ENCODE data around the gene EPHA2. TPM values are rescaled to one million over a fixed set of nuclear protein-coding genes. Genes with fewer than 3 reads are reported as not detected.

The EPHA2 gene
- total and polyA plus RNA-seq, 8 donors, result 4.6 to 200 (median 23.4) TPM

GRCh38 chr1:16076031-16076864 is 79.6 kb downstream of the EPHA2 start:
- WGBS, 5 donors, result 78 to 84% (median 82%) methylated on average over 9 to 14 of the region's 14 CpGs

GRCh38 chr1:16075337-16076030 is 80.4 kb downstream of the EPHA2 start:
- no peak overlapping the region for H3K27ac ChIP-seq
- no peak overlapping the region for H3K4me3 ChIP-seq
- TF ChIP-seq POLR2A (IDR thresholded peaks at IDR 0.05), result no peak
- no peak for TF ChIP-seq EP300 (IDR thresholded peaks at IDR 0.05)
- TF ChIP-seq CTCF (IDR thresholded peaks at IDR 0.05), result no peak
- no peak for TF ChIP-seq POLR2AphosphoS5 (IDR thresholded peaks at IDR 0.05)
- peak; percentile 75 to 80 for DNase-seq
- H3K27me3 ChIP-seq, result peaks cover 0 to 27% (median 8%) of the 10 kb centered on the region in 3 donors
- intact Hi-C loops (cut with DNase I; ENCODE audit: low total_unique reads), result loop anchor here (5.0 kb wide), 1 partner anchor 282 kb away; no protein-coding TSS in a partner anchor
- H3K9me3 ChIP-seq, result no peaks in the 10 kb centered on the region
- WGBS, 5 donors, result 45 to 59% (median 50%) methylated on average over 11 of the region's 11 CpGs
- H3K36me3 ChIP-seq, result no peaks in the 10 kb centered on the region
- H3K4me1 ChIP-seq, result peaks cover 22 to 41% (median 34%) of the 10 kb centered on the region in 4 donors

More at GRCh38 chr1:16076031-16076864, 79.6 kb downstream of the EPHA2 start:
- TF ChIP-seq POLR2A (IDR thresholded peaks at IDR 0.05), result no peak
- TF ChIP-seq EP300 (IDR thresholded peaks at IDR 0.05), result no peak
- TF ChIP-seq POLR2AphosphoS5 (IDR thresholded peaks at IDR 0.05), result no peak
- no peak for TF ChIP-seq CTCF (IDR thresholded peaks at IDR 0.05)
- no peaks in the 10 kb centered on the region for H3K9me3 ChIP-seq
- peaks cover 22 to 41% (median 34%) of the 10 kb centered on the region in 4 donors for H3K4me1 ChIP-seq
- H3K4me3 ChIP-seq, result no peak overlapping the region
- intact Hi-C loops (cut with DNase I; ENCODE audit: low total_unique reads), result loop anchor here (5.0 kb wide), 1 partner anchor 281 kb away; no protein-coding TSS in a partner anchor
- H3K27ac ChIP-seq, result no peak overlapping the region
- no peak for DNase-seq
- H3K27me3 ChIP-seq, result peaks cover 0 to 27% (median 8%) of the 10 kb centered on the region in 3 donors
- no peaks in the 10 kb centered on the region for H3K36me3 ChIP-seq

Other genes starting within 250 kb of the EPHA2 start
- 100 to 1,000 TPM in 1 of 5 donors, 10 to 100 TPM in 4; 13.0 to 136 (median 65.9) TPM for gene ZBTB17, start 180.0 kb downstream of the EPHA2 start, total RNA-seq
- gene ZBTB17, start 180.0 kb downstream of the EPHA2 start, polyA plus RNA-seq, result 10 to 100 TPM; 40.7 to 46.3 (median 44.2) TPM
- gene SRARP, start 151.8 kb downstream of the EPHA2 start, total RNA-seq, result not detected
- gene SRARP, start 151.8 kb downstream of the EPHA2 start, polyA plus RNA-seq, result under 1 TPM in 1 of 3 donors, not detected in 2; 0.75 TPM
- 10 to 100 TPM in 4 of 5 donors, 1 to 10 TPM in 1; 9.9 to 83.5 (median 32.1) TPM for gene HSPB7, start 138.0 kb downstream of the EPHA2 start, total RNA-seq
- 10 to 100 TPM; 11.8 to 32.0 (median 14.2) TPM for gene HSPB7, start 138.0 kb downstream of the EPHA2 start, polyA plus RNA-seq
- 10 to 100 TPM in 1 of 5 donors, 1 to 10 TPM in 1, under 1 TPM in 1, not detected in 2; 0.55 to 16.1 (median 5.1) TPM for gene CLCNKA, start 134.0 kb downstream of the EPHA2 start, total RNA-seq
- gene CLCNKA, start 134.0 kb downstream of the EPHA2 start, polyA plus RNA-seq, result 1 to 10 TPM; 2.7 to 6.0 (median 3.9) TPM
- under 1 TPM in 1 of 5 donors, not detected in 4; 0.92 TPM for gene CLCNKB, start 112.3 kb downstream of the EPHA2 start, total RNA-seq
- gene CLCNKB, start 112.3 kb downstream of the EPHA2 start, polyA plus RNA-seq, result under 1 TPM; 0.19 to 0.60 (median 0.31) TPM
- not detected for gene FAM131C, start 82.4 kb downstream of the EPHA2 start, total RNA-seq
- under 1 TPM in 2 of 3 donors, not detected in 1; 0.35 to 0.37 TPM for gene FAM131C, start 82.4 kb downstream of the EPHA2 start, polyA plus RNA-seq
- 10 to 100 TPM in 2 of 5 donors, 1 to 10 TPM in 3; 3.5 to 17.4 (median 8.1) TPM for gene ARHGEF19, start 56.6 kb upstream of the EPHA2 start, total RNA-seq
- 10 to 100 TPM in 1 of 3 donors, 1 to 10 TPM in 2; 9.5 to 20.1 (median 9.5) TPM for gene ARHGEF19, start 56.6 kb upstream of the EPHA2 start, polyA plus RNA-seq
- gene CPLANE2, start 81.1 kb upstream of the EPHA2 start, total RNA-seq, result 10 to 100 TPM in 1 of 5 donors, 1 to 10 TPM in 2, under 1 TPM in 1, not detected in 1; 0.45 to 18.8 (median 2.7) TPM
- 1 to 10 TPM; 1.8 to 3.4 (median 2.3) TPM for gene CPLANE2, start 81.1 kb upstream of the EPHA2 start, polyA plus RNA-seq
- gene FBXO42, start 196.4 kb upstream of the EPHA2 start, total RNA-seq, result 10 to 100 TPM; 11.1 to 35.4 (median 18.7) TPM
- 1 to 10 TPM; 4.3 to 9.7 (median 6.9) TPM for gene FBXO42, start 196.4 kb upstream of the EPHA2 start, polyA plus RNA-seq
- gene SZRD1, start 211.2 kb upstream of the EPHA2 start, total RNA-seq, result 10 to 100 TPM; 15.8 to 86.6 (median 44.3) TPM
- 10 to 100 TPM; 41.9 to 66.9 (median 57.1) TPM for gene SZRD1, start 211.2 kb upstream of the EPHA2 start, polyA plus RNA-seq